ENCODE data around the gene BBS10.

DNA sequence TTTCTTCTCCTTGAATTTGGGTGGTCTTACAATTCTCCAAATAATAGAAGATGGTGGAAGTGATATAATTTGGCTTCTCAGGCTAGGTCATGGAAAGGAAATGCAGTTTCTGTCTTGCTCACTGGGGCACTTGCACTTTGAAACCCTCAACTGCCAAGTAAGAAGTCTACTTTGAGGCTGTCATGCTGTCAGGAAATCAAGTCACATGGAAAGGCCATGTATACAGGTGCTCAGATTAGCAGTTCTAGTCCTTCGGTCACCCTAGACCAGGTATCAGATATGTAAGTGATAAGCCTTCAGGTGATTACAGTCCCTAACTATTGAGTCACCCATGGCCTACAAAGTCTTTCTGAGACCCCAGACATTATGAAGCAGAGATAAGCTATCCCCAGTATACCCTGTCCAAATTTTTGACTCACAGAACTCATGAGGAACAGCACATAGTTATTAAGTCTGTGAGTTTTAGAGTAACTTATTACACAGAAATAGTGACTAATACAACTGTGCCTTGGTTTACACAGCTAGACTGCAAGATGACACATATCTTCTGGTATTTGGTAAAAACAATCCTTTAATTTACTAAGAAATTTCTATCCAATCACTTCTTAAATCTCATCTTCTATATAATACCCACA lies 26.3 kb upstream of the BBS10 start:
- TF ChIP-seq, protein P1, sequence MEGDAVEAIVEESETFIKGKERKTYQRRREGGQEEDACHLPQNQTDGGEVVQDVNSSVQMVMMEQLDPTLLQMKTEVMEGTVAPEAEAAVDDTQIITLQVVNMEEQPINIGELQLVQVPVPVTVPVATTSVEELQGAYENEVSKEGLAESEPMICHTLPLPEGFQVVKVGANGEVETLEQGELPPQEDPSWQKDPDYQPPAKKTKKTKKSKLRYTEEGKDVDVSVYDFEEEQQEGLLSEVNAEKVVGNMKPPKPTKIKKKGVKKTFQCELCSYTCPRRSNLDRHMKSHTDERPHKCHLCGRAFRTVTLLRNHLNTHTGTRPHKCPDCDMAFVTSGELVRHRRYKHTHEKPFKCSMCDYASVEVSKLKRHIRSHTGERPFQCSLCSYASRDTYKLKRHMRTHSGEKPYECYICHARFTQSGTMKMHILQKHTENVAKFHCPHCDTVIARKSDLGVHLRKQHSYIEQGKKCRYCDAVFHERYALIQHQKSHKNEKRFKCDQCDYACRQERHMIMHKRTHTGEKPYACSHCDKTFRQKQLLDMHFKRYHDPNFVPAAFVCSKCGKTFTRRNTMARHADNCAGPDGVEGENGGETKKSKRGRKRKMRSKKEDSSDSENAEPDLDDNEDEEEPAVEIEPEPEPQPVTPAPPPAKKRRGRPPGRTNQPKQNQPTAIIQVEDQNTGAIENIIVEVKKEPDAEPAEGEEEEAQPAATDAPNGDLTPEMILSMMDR (IDR thresholded peaks at IDR 0.05) = no peak
- no peak for TF ChIP-seq POLR2A (IDR thresholded peaks at IDR 0.05)

All from right lobe of liver (tissue), 4 donors.